Fibroblast of skin of right quadriceps (primary cell): ENCODE results near the gene GDF11.
"Not testable (repeated sequence)": the region's sequence is repeated elsewhere in the genome, so short reads cannot be mapped to it uniquely, and the experiment has no call there.

Source experiments
- DNase-seq: peaks from one replicate; pipeline ENCODE4 v3.0.0-alpha.2; 2013

GDF11 gene

DNA sequence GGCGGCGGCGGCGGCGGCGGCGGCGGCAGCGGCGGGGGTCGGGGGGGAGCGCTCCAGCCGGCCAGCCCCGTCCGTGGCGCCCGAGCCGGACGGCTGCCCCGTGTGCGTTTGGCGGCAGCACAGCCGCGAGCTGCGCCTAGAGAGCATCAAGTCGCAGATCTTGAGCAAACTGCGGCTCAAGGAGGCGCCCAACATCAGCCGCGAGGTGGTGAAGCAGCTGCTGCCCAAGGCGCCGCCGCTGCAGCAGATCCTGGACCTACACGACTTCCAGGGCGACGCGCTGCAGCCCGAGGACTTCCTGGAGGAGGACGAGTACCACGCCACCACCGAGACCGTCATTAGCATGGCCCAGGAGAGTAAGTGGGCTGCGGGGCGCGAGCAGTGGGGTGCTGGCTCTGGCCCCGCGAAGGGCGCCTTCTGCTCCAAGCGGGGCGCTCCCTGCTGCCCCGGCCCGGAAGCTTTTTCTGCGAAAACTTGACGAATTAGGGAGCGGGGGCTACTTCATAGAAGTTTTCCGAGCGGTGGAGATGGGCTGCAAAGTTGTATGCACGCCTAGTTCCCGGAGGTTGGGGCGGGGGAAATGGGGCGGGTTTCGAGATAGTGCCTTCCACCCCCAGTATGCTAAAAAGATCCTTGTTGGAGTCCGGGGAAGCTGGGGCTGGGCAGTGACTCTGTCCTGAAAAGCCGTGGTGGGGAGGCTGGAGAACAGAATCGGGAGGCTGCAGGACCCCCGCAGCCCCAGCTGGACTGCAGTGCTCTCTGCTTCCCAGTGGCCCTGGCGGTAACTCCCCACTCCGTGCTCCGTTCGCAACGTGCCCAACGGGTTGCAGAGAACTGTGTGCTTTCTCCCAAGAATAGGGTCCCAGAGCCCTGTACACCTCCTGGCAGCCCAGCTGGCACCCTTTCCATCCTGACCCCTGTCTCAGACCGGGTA is 751 bp downstream of the GDF11 start:
- DNase-seq = peak; percentile 62

DNA sequence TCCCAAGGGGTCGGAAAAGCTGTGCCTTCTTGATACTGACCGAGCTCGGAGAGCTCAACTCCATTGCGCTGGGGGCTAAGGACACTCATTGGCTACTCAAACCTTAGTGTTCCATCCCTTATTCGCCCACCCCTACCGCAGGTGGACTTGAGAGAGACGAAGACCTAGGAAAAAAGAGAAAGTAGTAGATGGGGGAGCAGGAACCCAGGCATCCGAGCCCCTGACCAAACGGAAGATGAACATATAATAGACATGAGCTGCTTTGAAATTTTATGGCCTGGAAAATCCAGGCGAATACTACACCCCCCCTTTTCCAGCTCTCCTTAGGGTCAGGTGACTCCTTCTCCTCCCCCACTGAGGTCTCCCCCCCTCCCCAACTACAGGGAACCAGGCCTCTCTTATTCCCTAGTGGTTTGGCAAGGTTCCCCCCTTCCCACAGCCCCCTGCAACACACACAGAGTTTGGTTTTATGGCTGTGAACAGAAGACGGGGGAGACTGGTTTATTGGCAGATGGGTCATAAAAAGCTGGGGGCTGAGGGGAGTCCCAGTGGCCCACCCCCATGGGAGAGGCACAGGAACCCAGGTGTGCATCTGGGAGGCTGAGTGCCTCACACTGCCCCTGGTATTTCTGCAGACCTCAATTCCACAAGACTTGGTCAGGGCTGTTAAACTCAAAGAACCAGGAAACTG is 1.6 kb downstream of the GDF11 start:
- no peak for DNase-seq

DNA sequence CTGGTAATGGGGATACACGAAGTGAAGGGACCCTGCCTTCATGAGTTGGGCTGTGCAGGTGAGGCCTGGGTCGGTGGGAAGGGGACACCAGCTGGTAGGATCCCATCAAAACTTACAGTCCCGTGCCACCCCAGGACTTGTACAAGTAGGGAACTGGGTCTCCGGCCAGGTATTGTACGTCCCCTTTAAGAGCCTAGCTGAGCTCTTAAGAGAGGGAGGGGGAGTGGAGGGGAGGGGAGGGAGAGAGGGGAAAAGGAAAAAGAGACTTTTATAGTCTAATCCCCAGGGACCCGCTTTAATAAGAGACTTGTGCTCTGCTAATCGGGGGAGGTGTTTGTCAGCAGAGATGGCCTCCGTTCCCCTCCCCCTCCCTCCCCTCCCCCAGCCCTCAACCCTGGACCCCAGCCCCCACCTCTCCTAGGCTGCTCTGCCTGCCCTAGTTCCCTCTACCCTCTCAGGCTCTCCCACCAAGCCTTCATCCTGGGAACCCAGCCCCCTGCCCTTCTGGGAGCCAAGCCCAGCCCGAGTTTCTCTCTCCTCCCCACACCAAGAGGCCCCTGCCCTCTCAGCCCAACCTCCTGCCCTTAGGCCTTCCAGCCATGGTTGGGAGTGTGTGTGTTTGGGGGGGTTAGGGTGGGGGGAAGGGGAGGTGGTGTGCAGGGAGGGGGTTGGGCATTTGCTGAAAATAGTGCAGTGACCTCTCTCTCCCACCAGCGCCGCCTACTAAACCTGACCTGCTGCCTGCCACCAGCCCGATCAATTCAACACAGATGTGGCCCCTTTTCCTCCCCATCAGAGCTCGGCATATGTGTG is 2.6 kb downstream of the GDF11 start:
- DNase-seq = peak; percentile 79

DNA sequence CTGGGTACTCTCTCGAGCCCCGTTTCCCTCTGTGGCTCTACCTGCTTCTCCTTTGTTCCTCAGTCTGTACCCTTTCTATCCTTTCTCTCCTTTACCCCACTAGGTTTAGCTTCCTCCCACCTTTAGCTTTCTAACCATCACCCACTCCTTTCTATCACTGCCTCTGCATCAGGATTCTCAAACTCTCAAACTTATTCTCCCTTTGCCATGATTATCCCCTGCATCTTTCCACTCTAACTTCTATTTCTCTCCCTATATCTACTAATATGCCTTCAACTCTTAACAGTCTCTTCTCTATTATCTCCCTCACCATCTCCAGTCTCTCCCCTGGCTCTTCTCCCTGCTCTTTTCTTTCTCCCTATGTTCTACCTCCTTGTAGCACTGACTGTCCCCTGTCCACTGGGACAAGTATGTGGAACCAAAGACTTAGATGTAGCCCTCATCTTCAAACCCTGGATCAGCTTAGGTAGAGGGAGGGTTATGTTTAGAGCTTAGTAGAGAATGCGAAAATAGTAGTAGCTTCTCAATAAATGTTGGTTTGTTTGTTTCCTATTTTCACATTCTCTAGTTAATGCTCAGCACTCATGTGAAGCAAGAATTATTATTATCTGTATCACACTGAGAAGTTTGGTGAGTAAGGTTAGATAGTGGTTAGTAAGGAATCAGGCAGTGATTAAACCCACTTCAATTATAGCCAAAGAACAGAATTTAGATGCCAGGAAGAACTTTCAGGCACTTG is 3.4 kb downstream of the GDF11 start:
- DNase-seq = no peak

DNA sequence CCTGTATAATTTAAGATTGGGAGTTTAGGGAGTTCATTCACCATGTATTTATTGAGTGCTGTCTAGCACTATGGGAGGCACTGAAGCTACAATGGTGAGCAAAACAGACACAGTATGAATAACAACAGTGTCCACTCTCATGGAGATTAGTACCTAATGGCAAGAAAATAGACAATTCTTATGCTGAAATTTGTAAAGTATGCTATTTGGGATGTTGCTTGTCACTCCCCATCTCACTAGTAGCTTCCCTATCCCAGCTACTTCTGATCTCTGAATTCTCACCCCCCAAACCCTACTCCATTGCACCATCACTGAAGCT is 4.0 kb downstream of the GDF11 start:
- DNase-seq = no peak

DNA sequence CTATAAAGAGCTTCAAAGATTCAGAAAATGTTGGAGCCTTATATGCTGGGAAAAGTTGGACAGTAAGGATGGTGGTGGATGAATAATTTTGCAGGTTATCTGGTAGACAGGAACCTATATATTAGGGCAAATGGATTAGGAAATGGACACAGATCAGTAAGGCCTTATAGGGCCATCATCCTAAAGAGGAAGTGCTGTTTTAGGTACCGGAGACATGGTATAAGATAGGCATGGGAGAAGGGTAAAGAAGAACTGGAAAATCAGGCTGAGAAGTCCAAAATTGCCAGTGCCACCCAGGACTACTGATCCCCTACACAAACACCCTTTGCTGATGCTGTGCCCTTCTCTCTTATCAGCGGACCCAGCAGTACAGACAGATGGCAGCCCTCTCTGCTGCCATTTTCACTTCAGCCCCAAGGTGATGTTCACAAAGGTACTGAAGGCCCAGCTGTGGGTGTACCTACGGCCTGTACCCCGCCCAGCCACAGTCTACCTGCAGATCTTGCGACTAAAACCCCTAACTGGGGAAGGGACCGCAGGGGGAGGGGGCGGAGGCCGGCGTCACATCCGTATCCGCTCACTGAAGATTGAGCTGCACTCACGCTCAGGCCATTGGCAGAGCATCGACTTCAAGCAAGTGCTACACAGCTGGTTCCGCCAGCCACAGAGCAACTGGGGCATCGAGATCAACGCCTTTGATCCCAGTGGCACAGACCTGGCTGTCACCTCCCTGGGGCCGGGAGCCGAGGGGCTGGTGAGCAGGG is 5.5 kb downstream of the GDF11 start:
- DNase-seq = no peak

DNA sequence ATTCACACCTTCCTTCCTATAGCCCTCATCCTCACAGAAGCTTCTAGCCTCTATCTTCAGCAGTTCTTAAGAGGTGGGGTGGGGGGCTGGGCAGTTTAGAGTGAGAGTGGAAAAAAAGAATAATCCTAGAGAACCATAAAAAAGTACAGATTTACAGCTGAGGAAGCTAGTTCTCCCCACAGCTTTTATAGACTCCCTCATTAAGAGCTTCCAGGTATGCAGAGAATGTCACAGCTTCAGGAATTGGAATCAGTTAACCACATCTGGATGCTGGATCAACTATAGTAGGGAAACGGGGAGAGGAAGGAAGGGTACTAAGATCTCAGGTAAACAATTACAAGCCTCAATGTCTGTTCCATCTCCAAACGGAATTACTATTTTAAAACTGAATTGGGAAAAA is 12.3 kb downstream of the GDF11 start:
- DNase-seq = no peak

DNA sequence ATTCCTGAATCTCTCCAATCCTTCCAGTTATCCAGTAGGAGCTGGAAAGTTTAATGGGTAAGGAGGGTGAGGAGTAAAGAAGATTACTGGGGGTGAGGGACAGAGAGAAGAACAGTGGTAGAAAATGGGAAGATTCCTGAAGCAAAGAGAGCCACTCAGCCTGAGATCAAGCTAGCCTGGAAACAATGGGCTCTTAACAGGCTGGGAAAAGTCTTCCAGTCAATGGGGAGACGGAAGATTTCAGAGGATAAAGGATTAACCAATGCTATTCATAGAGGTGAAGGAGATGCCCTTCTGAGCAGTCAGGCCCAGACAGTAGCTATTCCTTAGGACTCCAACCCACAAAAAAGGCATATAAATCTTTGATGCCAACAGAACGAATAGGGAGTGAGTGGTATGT is 14.8 kb downstream of the GDF11 start:
- DNase-seq = no peak

DNA sequence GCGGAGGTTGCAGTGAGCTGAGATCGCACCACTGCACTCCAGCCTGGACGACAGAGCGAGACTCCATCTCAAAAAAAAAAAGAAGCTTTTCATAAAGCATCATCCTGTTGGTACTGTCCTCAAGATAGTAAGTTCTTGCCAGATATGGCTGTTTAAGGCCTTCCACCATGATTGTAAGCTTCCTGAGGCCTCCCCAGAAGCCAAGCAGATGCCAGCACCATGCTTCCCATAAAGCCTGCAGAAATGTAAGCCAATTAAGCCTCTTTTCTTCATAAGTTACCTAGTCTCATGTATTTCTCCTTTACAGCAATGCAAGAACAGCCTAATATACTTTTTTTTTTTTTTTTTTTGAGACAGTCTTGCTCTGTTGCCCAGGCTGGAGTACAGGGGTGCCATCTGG is 15.7 kb downstream of the GDF11 start:
- not testable (repeated sequence) for DNase-seq

DNA sequence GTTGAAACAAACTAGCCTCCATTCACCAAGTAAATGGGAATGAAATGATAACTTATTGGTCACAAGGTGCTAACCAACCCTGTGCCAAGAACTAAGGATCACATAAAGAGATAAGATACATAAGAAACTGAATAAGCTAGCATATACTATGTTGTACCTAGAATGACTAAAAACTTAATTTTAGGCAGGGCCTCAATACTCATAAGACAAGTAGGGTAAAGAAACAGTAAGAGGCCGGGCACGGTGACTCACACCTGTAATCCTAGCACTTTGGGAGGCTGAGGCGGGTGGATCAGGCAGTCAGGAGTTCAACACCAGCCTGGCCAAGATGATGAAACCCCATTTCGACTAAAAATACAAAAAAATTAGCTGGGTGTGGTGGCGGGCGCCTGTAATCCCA is 17.7 kb downstream of the GDF11 start:
- no peak for DNase-seq

DNA sequence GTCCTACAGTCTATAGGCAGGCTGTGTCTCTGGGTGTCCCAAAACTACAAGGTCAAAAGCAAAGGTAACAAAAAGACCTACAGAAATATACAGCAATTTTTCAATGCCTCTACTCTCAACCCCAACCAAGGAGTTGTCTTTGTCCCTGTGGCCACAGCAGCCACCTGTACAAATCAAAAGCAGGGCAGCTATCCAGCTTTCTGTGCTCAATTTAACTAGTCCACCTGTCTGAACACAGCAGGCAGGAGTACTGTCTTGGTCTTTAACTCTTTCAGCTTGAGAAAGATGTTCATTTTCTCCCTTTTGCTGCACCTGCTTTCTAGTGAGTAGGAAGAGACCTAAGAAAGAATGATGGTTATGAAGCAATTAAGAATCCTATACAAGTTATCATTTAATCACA is 19.7 kb downstream of the GDF11 start:
- no peak for DNase-seq

DNA sequence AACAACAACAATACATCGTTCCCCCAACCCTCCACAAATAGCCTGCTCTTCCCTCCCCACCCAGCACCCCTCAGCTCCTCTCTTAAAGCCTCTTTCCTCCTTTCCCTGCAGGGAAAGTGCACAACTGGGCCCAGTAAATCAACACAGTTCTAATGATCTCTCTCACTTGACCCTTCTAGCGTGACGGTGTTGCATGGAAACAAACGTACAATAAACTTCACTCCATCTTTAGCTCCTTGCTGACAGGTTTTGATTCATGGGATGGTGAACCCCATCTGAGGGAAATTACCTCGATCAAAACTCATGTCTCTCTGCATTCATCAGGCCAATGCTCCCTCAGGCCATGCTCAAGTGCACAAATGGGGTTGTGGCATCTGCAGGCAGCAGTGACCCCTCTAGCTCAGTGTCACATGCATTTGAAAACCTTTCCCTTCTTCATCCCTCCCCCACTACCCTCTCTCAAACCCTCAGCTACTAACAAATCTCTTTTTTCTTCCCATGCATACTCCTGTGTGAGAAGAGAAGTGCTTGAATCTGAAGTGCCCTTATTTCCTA is 22.9 kb downstream of the GDF11 start:
- no peak for DNase-seq

DNA sequence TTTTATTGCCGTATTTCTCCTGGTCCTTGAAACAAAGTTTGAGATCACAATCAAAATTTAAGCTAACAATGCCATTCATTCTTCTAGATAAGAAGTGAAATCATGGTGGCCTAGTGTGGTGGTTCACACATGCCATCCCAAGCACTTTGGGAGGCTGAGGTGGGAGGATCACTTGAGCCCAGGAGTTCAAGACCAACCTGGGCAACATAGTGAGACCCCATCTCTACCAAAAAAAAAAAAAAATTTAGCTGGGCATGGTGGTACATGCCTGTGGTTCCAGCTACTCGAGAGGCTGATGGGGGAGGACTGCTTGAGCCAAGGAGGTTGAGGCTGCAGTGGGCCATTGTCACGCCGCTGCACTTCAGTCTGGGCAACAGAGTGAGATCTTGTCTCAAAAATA is 24.2 kb downstream of the GDF11 start:
- no peak for DNase-seq

DNA sequence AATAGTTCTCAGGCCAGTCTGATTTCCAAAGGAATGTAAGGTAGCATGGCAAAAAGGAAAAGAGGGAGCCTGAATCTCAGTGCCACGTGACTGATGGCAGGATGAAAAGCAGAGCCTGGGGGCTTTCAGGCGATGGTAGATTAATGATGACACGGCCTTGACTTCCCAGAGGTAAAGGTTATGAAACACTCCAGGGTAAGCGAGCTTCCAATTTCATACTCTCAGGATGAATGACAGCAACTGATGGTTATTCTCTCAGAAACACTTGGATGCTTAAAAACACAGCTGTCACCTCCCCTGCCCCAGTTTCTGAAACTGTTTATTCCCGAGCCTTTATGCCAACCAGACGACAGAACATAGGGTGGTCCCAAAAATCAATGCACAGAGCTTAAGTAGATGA is 28.8 kb downstream of the GDF11 start:
- no peak for DNase-seq

DNA sequence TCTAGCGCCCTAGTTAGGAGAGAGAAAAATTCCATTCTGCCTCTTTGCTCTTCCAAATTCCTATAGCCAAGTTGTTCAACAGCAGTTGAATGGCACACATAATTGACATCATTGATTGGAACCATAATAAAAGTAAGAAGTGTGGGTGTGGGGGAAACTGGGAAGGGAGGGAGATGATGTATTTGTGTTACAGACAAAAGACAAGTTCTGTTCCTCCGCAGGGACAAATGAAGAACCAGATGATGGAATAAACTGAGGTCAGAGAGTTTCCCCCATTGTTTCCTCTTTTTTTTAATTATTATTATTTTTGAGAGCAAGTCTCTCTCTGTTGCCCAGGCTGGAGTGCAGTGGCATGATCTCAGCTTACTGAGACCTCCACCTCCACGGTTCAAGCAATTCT is 34.9 kb downstream of the GDF11 start:
- DNase-seq = no peak

DNA sequence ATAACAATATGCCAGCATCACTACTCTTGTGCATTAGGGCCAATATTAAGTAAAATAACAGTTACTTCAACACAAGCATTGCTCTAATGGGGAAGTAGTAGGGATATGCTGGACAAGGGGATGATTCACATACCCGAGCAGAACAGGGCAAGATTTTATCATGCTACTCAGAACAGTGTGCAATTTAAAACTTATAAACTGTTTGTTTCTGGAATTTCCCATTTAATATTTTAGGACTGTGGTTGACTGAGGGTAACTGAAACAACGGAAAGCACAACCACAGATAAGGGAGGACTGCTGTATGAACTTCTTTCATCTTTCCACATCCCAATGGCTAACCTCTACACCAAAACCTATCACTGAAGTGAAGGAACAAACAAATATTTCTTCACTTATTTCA is 37.8 kb downstream of the GDF11 start:
- no peak for DNase-seq

DNA sequence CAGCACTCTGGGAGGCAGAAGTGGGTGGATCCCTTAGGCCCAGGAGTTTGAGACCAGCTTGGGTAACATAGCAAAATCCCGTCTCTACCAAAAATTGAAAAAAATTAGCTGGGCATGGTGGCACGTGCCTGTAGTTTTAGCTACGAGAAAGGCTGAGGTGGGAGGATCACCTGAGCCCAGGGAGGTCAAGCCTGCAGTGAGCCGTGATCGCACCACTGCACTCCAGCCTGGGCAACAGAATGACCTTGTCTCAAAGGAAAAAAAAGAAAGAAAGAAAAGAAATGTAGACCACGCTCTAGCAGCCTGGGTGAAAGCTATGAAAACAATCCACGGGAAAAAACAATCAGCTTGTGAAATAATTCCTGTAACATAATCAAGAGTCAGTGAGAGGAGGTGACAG is 45.6 kb downstream of the GDF11 start:
- no peak for DNase-seq

DNA sequence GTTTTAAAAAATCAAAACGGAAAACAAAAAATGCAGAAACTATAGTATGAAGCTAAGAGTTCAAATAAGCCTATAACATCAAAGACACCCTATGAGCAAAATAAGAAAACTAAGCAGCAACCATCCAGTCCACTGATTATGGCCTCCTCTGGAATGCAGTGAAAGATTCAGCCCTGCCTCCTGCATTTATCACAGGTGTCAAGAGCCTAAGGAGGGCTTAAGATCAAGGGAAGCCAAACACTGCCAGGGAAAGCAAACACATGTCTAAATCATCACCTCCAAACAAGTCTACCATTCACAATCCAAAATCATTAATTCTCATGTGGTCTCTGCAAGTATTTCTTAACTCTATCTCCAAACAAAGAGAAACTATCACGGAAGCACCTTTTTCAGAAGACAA is 46.2 kb downstream of the GDF11 start:
- DNase-seq = no peak

DNA sequence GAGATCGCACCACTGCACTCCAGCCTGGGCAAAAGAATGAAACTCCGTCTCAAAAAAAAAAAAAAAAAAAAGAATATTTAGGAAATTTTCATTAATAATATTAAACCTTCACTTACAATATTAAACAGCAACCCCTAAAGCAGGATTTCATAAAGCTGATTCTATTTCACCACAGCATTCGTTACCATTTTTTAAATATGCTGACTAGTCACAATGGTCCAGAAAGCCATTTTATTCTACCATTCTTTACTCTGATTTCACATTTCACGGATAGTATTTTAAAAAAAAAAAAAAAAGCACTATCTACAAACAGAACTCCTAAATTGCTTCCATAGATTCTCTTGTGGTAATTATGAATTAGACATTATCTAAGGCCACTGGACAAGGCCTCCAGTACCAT is 47.0 kb downstream of the GDF11 start:
- DNase-seq = no peak

DNA sequence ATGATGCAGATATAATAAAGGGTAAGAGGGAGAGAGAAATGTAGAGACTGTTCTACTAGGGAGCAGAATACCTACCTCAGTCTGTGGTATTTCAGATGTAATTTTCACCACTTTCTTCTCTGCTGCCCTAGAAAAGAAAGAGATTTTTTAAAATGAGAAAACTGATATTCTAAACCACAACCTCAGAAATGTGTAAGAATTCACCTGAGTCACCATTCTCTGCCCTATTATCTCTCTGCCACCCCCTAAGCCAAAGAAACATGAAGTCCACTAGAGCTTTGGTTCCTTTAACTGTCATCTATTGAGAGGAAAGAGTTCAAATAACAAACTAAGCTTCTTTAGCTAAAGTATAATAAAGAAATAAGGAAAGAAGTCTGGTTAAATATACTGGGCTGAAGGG is 53.0 kb downstream of the GDF11 start:
- no peak for DNase-seq

DNA sequence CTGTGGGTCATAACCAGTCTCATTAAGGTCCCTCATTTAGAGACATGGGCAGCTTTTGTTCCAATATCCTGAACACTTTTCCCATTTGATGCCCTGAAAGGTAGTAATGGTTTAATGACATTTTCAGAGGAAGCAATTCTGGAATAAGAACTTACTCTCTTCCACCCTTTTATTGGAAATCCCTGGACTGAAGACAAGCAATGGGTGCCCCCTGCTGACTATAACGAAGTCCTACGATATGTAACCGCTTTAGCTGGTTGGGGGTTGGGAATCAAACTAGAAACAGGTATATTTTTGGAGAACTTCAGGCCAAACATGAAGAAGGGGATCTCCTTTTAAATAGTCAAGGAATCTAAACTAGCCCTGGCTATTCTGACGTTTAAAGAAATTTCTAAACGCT is 54.1 kb downstream of the GDF11 start:
- DNase-seq = peak; percentile 48

DNA sequence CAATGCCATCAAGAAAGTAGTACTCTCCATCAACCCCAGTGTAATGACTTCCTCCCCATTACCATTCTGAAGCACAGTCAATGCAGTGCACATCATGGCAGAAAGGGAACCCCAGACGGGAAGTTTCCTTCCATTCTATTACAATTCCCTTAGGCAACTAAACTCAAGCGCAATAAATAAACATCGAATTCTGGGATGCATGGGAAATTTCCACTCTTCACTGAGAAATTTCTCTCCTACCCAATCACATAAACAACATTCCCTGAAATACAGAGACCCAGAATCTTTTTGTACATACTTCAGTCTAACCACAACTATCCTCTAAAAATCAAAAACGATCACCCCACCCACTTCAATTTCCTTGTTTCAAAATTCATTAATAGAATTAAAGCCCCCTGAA is 54.6 kb downstream of the GDF11 start:
- DNase-seq = no peak
